Stimulated activated CD8-positive, alpha-beta memory T cell treated with anti-CD3 and anti-CD28 coated beads, Interleukin-4, amount 100 ng/mL, for 48 hours (primary cell): ENCODE measurements around the gene PSMB4.

Experiments used
- DNase-seq: peaks from one replicate; pipeline ENCODE4 v3.0.0-alpha.2; 2020

The PSMB4 gene

DNA sequence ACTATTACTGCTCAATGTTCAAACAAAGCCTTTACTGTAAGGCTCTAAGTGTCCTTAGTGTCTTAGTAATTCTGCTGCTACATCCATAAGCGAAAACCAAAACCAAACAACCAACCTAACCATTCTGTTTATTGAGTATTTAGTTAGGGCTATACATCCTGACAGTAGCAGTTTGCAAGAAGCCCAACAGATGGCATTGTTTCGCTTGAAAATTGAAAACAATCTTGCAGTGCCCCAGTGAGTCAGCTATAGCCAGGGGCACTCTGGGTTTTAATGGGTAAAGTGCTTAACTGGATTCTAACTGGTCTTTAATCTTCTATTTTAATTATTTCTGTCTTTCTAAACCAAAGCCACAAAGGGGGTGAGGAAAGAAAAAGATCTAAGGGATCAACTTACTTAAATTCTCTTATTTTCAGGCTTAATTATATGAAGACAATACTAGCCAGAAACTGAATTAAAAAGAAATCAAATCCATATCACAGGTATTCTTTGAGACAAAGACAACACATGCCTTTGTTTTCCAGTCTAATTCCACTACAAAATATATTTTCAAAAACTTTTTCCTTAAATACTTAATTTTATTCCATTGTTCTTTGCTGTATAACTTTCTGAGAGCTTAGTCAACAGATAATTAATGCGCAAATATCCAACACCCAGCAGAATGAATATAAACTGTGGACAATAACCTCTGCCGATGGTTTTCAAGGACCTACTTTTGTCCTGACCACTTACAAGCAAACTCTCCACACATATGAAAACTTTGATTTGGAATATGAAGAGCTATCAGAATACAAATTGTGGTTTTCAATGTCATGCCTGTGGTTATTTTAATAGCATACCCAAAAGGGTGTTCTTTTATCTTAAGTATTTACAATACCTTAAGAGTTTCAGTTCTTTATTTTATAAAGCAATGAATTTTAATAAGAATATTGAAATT, 44.7 kb downstream of the PSMB4 start:
- DNase-seq: peak; percentile 68

DNA sequence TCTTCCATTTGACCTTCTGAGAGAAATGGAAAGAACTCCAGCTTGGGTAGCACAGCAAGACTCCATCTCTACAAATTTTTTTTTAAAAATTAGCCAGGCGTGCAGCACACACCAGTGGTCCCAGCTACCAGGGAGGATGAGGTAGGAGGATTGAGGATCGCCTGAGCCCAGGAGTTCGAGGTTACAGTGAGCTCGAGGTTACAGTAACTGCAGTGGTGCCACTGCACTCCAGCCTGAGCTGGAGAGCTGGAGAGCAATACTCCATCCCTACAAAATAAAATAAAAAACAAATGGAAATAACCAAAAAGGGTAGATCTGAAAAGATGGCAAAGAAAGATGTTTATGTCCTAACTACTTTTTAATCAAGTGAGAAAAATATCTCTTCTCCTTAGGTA, 45.4 kb downstream of the PSMB4 start:
- DNase-seq: no peak

DNA sequence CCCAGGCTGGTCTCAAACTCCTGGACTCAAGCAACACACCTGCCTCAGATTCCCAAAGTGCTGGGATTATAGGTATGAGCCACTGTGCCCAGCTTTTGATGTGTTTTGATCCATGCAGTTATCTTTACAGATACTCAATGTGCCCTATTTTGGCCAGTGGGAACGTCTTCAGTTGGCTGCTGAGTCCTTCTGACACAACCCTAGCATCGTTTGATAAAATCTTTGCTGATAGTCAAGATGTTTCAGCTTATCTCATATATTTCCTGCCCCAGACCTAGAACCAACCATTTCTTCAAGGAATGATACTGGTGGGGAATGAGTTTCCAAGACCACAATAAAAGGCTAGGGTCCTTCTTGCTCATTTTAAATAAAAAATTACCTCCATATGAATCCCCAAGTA, 48.3 kb downstream of the PSMB4 start:
- no peak for DNase-seq
